Astrocyte (in vitro differentiated cells and primary cell): Measurements from ENCODE around the gene PYGB. TPM values are rescaled to one million over a fixed set of nuclear protein-coding genes. Genes with fewer than 3 reads are reported as not detected.

Experiments
- DNase-seq: peaks from one replicate; pipeline ENCODE4 v3.0.0-alpha.2; 2010; ENCODE audit warnings: low read depth
- FAIRE-seq: peaks from 2 replicates; lab custom pipeline; 2011; peaks lifted over from hg19 to GRCh38; lab: Jason Lieb, UNC
- H2AFZ ChIP-seq: 2 replicates; pipeline ENCODE4 v1.6.0; 2012; ENCODE audit warnings: low read depth, low read length, inconsistent platforms
- H3K27ac ChIP-seq: 2 replicates; pipeline ENCODE4 v1.5.1; 2011; ENCODE audit warnings: low read depth, low read length, inconsistent platforms
- H3K27me3 ChIP-seq: 2 replicates; pipeline ENCODE4 v1.6.0; 2011; ENCODE audit warnings: low read length, inconsistent platforms; ENCODE audit not compliant: insufficient read depth
- H3K36me3 ChIP-seq: 2 replicates; pipeline ENCODE4 v1.5.1; 2011; ENCODE audit warnings: low read length, inconsistent platforms; ENCODE audit not compliant: insufficient read depth
- H3K4me1 ChIP-seq: 2 replicates; pipeline ENCODE4 v1.5.1; 2011; ENCODE audit warnings: low read length, inconsistent platforms; ENCODE audit not compliant: insufficient read depth
- H3K4me2 ChIP-seq: 2 replicates; pipeline ENCODE4 v1.6.0; 2012; ENCODE audit warnings: low read length, inconsistent platforms
- H3K4me3 ChIP-seq: 2 replicates; pipeline ENCODE4 v1.5.1; 2011; ENCODE audit warnings: low read depth, mild to moderate bottlenecking, low read length, inconsistent platforms; ENCODE audit not compliant: insufficient read depth
- H3K79me2 ChIP-seq: 2 replicates; pipeline ENCODE4 v1.6.0; 2012; ENCODE audit warnings: mild to moderate bottlenecking, low read length, inconsistent platforms; ENCODE audit not compliant: insufficient read depth
- H3K9ac ChIP-seq: 2 replicates; pipeline ENCODE4 v1.6.0; 2012; ENCODE audit warnings: mild to moderate bottlenecking, low read length, inconsistent platforms
- H3K9me3 ChIP-seq: 2 replicates; pipeline ENCODE4 v1.5.1; 2012; ENCODE audit warnings: low read depth, mild to moderate bottlenecking, low read length, inconsistent platforms; ENCODE audit not compliant: insufficient read depth
- H4K20me1 ChIP-seq: 2 replicates; pipeline ENCODE4 v1.6.0; 2012; ENCODE audit warnings: low read length, inconsistent platforms; ENCODE audit not compliant: insufficient read depth
- H3K27ac Mint-ChIP-seq: one replicate; pipeline ENCODE4 v1.8.0; 2021; ENCODE audit warnings: mild to moderate bottlenecking, mixed read lengths; ENCODE audit not compliant: unreplicated experiment
- H3K27me3 Mint-ChIP-seq: one replicate; pipeline ENCODE4 v1.8.0; 2021; ENCODE audit warnings: low read depth, mixed read lengths; ENCODE audit not compliant: unreplicated experiment
- H3K36me3 Mint-ChIP-seq: one replicate; pipeline ENCODE4 v1.8.0; 2021; ENCODE audit warnings: low read depth, mixed read lengths; ENCODE audit not compliant: unreplicated experiment
- H3K4me1 Mint-ChIP-seq: one replicate; pipeline ENCODE4 v1.8.0; 2021; ENCODE audit warnings: low read depth, mixed read lengths; ENCODE audit not compliant: unreplicated experiment
- H3K4me3 Mint-ChIP-seq: one replicate; pipeline ENCODE4 v1.8.0; 2021; ENCODE audit warnings: mild to moderate bottlenecking, moderate library complexity, mixed read lengths; ENCODE audit not compliant: unreplicated experiment
- H3K9me3 Mint-ChIP-seq: one replicate; pipeline ENCODE4 v1.8.0; 2021; ENCODE audit warnings: mild to moderate bottlenecking, mixed read lengths; ENCODE audit not compliant: unreplicated experiment
- EZH2 ChIP-seq: IDR thresholded peaks from 2 replicates; pipeline ENCODE4 v1.6.1; 2012; ENCODE audit warnings: mild to moderate bottlenecking, low read length, inconsistent platforms; ENCODE audit not compliant: insufficient read depth
- total RNA-seq: library from RNA; stranded (reverse); gene quantifications from 2 replicates; pipeline ENCODE4 v1.2.1, GENCODE V29; 2021
- TF ChIP-seq, protein P1 (sequence below): IDR thresholded peaks from 2 replicates; pipeline ENCODE4 v1.5.1; 2011; ENCODE audit warnings: low read depth, mild to moderate bottlenecking, inconsistent platforms, low read length, moderate library complexity; ENCODE audit not compliant: insufficient read depth

Gene PYGB
- total RNA-seq, 1 donor from 2014 or later, result 206 TPM

DNA sequence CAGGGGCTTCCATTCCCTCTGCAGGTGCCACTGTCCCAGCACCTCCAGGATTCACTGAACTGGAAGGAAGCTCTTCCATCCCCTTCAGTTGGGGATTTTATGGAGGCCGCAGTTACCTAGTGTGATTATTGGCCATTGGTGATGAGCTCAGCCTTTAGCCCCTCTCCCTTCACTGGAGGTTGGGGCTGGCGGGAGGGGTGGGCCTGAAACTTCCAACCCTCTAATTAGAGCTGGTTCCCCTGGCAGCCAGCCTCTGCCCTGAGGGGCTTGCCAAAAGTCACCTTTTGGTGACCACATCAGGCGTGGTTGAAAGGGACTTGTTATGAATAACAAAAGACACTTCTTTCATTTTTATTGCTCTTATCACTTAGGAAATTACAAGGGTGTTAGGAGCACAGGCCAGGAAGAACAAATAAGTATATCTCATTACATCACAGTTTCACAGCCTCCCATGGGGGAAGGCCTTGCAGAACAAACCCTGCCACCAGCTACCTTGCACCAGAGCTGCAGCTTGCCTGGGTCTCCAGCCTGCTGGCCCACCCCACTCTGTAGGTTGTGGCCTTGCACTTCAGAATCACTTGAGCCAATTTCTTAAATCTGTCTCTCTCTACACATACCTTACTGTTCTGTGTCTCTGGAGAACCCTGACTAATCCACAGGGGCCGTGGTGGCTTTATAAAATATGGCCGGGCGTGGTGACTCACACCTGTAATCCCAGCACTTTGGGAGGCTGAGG lies 5.0 kb downstream of the PYGB start:
- no peak for TF ChIP-seq EZH2
- TF ChIP-seq, protein P1, sequence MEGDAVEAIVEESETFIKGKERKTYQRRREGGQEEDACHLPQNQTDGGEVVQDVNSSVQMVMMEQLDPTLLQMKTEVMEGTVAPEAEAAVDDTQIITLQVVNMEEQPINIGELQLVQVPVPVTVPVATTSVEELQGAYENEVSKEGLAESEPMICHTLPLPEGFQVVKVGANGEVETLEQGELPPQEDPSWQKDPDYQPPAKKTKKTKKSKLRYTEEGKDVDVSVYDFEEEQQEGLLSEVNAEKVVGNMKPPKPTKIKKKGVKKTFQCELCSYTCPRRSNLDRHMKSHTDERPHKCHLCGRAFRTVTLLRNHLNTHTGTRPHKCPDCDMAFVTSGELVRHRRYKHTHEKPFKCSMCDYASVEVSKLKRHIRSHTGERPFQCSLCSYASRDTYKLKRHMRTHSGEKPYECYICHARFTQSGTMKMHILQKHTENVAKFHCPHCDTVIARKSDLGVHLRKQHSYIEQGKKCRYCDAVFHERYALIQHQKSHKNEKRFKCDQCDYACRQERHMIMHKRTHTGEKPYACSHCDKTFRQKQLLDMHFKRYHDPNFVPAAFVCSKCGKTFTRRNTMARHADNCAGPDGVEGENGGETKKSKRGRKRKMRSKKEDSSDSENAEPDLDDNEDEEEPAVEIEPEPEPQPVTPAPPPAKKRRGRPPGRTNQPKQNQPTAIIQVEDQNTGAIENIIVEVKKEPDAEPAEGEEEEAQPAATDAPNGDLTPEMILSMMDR, result no peak
- DNase-seq (no peak), FAIRE-seq (no peak)
- Histone ChIP-seq H3K27ac (no peak overlapping the region), H2AFZ (no peak overlapping the region), H3K4me2 (peak overlapping the region; percentile 88), H3K79me2 (peaks cover 98% of the 10 kb centered on the region), H4K20me1 (peaks cover 89% of the 10 kb centered on the region), H3K27me3 (no peaks in the 10 kb centered on the region), H3K9me3 (no peaks in the 10 kb centered on the region), H3K4me1 (peaks cover 36% of the 10 kb centered on the region), H3K9ac (no peak overlapping the region), H3K36me3 (peaks cover 5% of the 10 kb centered on the region), H3K4me3 (no peak overlapping the region)
- Mint-ChIP-seq H3K27me3 (no peaks in the 10 kb centered on the region), H3K9me3 (peaks cover 4% of the 10 kb centered on the region), H3K36me3 (peaks cover 5% of the 10 kb centered on the region), H3K4me3 (peak overlapping the region; percentile 50), H3K4me1 (peaks cover 52% of the 10 kb centered on the region), H3K27ac (no peak overlapping the region)

DNA sequence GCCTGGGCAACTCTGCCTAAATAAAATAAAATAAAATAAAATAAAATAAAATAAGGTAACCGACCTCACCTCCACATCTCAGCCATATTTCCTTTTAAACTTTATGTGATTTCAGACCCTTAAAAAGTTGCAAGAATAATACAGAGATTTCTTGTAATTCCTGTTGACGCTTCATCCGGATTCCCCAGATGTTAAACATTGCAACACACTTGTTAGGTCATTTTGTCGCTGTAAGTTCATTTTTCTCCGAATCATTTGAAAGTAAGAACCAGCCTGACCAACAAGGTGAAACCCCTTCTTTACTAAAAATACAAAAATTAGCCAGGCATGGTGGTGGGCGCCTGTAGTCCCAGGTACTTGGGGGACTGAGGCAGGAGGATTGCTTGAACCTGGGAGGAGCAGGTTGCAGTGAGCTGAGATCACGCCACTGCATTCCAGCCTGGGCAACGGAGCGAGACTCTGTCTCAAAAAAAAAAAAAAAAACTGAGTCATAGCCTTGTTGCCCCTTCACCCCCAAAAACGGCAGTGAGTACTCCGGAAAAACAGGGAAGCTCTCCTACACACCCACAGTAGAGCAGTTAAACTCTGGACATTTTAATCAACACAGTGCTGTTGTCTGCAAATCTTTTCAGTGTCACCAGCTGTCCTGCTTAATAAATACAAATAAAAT lies 5.9 kb downstream of the PYGB start:
- Mint-ChIP-seq H3K4me3 (peak overlapping the region; percentile 68), H3K9me3 (peaks cover 4% of the 10 kb centered on the region), H3K27ac (peak overlapping the region; percentile 77), H3K36me3 (peaks cover 5% of the 10 kb centered on the region), H3K4me1 (peaks cover 52% of the 10 kb centered on the region), H3K27me3 (no peaks in the 10 kb centered on the region)
- Histone ChIP-seq H3K36me3 (peaks cover 5% of the 10 kb centered on the region), H3K4me2 (peak overlapping the region; percentile 14), H3K4me3 (no peak overlapping the region), H4K20me1 (peaks cover 96% of the 10 kb centered on the region), H3K27ac (no peak overlapping the region), H3K79me2 (peaks cover 100% of the 10 kb centered on the region), H2AFZ (no peak overlapping the region), H3K27me3 (no peaks in the 10 kb centered on the region), H3K4me1 (peaks cover 36% of the 10 kb centered on the region), H3K9ac (no peak overlapping the region), H3K9me3 (no peaks in the 10 kb centered on the region)
- TF ChIP-seq, protein P1, result no peak
- TF ChIP-seq EZH2, result no peak
- DNase-seq (no peak), FAIRE-seq (no peak)
